Stimulated activated memory B cell treated with anti-CD40 and anti-IgM and Interleukin-4, amounts not matched to agents 10 μg/mL and 1 μg/mL and 100 μg/mL, for 72 hours (primary cell): Measurements from ENCODE around the gene GJD3.
A peak's percentile ranks its signal among the peaks of the same experiment; 100 is the strongest.

Experiments
- ATAC-seq: fragments of 150-1000 bp; cut with Tn5 transposase; 2 replicates; pipeline ENCODE4 v1.10.0; 2021
- H3K27ac Mint-ChIP-seq: one replicate; pipeline ENCODE4 v1.8.0; 2022; ENCODE audit warnings: mild to moderate bottlenecking, mixed read lengths
- H3K27me3 Mint-ChIP-seq: one replicate; pipeline ENCODE4 v1.8.0; 2022; ENCODE audit warnings: mixed read lengths
- H3K36me3 Mint-ChIP-seq: one replicate; pipeline ENCODE4 v1.8.0; 2022; ENCODE audit warnings: mixed read lengths
- H3K4me1 Mint-ChIP-seq: one replicate; pipeline ENCODE4 v1.8.0; 2022; ENCODE audit warnings: mixed read lengths
- H3K4me3 Mint-ChIP-seq: one replicate; pipeline ENCODE4 v1.8.0; 2022; ENCODE audit warnings: mild to moderate bottlenecking, moderate library complexity, mixed read lengths
- H3K9me3 Mint-ChIP-seq: one replicate; pipeline ENCODE4 v1.8.0; 2022; ENCODE audit warnings: mixed read lengths

Gene GJD3

DNA sequence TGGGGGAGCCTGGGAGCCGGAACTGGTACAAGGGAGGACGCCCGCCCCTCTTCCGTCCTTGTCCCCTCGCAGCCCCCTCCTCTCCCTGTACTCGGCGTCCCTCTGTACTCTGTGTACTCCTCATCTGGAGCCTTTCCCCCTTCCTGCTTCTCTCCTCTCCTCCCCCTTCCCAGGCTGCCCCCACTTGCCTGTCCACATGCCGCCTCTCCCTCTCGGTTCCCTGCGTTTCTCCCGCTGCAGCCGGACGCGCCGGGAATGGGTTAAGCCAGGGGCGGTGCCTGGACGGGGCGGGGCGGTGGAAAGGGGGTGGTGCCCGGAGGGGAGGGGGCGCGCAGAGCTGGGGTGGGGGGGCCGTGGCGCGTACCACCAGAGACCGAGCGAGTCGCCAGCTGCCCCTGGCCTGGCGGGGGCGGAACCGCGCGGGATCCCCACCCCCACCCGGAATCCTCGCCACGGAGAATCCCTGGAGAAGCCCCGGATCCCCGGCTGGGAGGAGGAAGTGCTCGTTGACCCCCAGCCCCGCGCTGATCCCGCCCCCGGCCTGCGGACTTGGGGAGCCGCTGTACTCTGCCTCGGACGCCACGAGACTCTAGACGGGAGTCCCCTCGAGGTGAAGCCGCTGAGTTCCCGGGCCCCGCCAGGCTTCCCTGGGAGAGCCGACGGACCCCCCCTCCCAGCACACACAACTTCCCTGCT lies 22.6 kb downstream of the GJD3 start:
- no peaks in the 10 kb centered on the region for H3K27me3 Mint-ChIP-seq
- H3K4me1 Mint-ChIP-seq = peaks cover 87% of the 10 kb centered on the region
- peak overlapping the region; percentile 44 for H3K27ac Mint-ChIP-seq
- H3K4me3 Mint-ChIP-seq = peak overlapping the region; percentile 75
- H3K36me3 Mint-ChIP-seq = peaks cover 25% of the 10 kb centered on the region
- no peaks in the 10 kb centered on the region for H3K9me3 Mint-ChIP-seq
- ATAC-seq = peak; percentile 3

DNA sequence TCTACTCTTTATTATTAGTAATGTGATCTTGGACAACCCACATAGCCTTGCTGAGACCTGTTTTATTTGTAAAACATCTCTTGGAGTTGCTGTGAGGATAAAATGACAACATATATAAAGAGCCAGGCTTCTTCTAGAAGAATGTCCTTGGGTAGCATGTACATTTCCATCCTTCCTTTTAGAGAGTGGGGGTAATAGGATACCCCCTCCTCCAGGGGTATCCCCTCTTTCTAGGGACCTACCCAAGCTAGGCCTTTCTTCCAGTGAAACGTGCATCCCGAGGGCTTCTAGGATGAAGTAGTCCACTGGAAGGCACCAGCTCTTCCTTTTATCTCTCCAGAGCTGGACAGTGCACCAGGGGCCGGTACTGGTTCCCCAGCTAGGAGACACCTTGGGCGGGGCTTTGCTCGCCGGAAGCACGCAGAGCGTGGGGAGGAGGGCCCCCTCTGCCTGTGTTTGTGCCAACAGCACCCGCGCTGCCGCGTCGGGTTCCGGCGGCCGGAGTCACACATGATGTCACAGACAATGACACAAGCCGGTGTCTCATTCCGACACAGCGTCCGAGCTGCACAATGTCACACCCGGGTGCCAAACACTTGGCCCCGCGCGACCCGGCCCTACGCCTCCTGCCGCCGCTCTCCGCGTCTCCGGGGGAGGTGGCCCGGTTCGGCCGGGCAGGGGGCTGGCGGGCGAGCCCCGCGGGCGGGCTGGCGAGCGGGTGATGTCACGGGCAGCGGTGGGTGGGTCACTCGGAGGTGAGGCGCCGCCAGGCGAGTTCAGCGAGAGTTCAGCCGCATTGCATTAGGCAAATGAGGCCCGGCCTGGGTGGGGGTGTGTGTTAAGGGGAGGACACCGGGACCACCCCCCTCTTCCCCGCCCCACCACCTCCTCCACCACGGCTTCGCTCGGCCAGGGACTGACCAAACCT lies 23.4 kb downstream of the GJD3 start:
- Mint-ChIP-seq H3K4me1 (peaks cover 79% of the 10 kb centered on the region), H3K27ac (peak overlapping the region; percentile 44), H3K27me3 (no peaks in the 10 kb centered on the region), H3K9me3 (no peaks in the 10 kb centered on the region), H3K4me3 (peak overlapping the region; percentile 75), H3K36me3 (peaks cover 25% of the 10 kb centered on the region)
- peak; percentile 91 for ATAC-seq

- Mint-ChIP-seq H3K27ac (peak overlapping the region; percentile 44), H3K4me3 (no peak overlapping the region), H3K36me3 (peaks cover 25% of the 10 kb centered on the region), H3K27me3 (no peaks in the 10 kb centered on the region), H3K4me1 (peaks cover 70% of the 10 kb centered on the region), H3K9me3 (no peaks in the 10 kb centered on the region)
- ATAC-seq = no peak
Observed at GRCh38 chr17:40340327-40340726, 24.2 kb downstream of the GJD3 start.

DNA sequence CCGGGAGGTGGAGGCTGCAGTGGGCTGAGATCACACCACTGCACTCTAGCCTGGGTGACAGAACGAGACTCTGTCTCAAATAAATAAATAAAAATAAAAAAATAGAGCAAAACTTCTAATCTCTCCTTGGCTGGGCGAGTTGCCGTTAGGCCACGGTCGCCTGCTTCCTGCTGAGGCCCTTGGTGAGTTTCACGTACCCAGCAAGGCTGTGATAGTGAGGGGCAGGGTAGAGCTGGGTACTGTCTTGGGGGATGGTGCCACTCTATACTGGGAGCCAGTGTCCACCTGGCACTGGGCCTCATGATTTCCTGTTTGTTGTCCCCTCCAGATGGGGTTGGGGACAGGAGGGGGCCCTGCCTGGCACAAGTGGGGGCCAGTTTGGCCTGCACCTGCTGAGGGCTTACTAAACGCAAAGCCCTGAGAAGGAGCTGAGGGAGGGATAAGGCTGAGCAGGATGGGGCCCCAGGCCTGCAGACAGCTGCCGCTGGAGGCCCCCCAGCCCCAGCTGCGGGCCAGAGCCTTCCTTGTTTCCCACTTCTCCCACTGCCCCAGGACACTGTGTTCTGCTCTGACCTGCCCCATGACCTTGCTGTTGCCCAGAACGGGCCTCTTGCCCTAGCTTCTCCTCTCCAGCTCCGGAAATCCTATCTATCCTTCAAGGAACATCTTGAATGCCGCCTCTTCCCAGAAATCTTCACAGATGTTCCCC lies 25.4 kb downstream of the GJD3 start:
- ATAC-seq = no peak
- Mint-ChIP-seq H3K4me1 (peaks cover 70% of the 10 kb centered on the region), H3K27ac (peak overlapping the region; percentile 18), H3K36me3 (peaks cover 31% of the 10 kb centered on the region), H3K4me3 (no peak overlapping the region), H3K27me3 (no peaks in the 10 kb centered on the region), H3K9me3 (no peaks in the 10 kb centered on the region)

DNA sequence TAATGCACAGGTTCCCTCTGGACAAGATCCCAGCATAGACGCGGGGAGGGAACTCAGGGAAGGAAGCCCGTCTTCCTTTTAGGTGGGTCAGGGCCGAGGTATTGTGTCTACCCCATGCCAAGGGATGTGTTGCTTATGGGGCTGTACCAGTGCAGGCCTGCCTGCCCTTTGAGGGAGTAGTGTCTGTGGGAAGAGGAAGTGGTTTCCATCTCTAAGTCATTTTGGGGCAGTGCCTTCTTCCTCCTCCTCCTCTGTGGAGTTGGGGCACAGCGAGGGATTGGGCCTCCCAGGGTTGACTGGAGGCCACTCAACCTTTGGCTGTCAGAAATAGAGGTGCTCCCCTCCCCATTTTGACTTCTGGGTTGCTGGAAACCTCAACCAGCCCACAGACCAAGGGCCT lies 26.5 kb downstream of the GJD3 start:
- Mint-ChIP-seq H3K27me3 (no peaks in the 10 kb centered on the region), H3K9me3 (no peaks in the 10 kb centered on the region), H3K27ac (peak overlapping the region; percentile 48), H3K4me3 (no peak overlapping the region), H3K36me3 (peaks cover 36% of the 10 kb centered on the region), H3K4me1 (peaks cover 69% of the 10 kb centered on the region)
- ATAC-seq = no peak

DNA sequence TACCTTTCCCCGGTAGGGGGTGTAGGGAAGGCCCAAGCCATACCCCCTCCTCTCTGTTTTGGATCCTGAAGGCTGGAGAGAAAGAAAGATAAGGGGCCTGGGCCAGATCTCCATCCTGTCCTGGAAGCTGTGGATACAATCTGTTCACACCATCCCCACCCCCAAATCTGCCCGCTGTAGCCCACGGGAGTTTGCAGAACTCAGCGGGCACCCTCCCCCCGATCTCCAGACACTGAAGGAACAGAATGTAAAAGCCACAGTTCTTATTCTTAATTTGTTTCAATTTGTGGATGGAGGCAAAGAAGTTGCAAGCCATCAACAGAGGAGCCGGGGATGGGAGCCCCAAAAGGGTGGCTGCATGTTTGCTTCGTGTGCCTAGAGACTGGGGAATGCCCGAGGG lies 27.2 kb downstream of the GJD3 start:
- peak overlapping the region; percentile 48 for H3K27ac Mint-ChIP-seq
- no peaks in the 10 kb centered on the region for H3K27me3 Mint-ChIP-seq
- no peaks in the 10 kb centered on the region for H3K9me3 Mint-ChIP-seq
- peaks cover 43% of the 10 kb centered on the region for H3K36me3 Mint-ChIP-seq
- H3K4me1 Mint-ChIP-seq = peaks cover 69% of the 10 kb centered on the region
- ATAC-seq = no peak
- no peak overlapping the region for H3K4me3 Mint-ChIP-seq

- H3K4me3 Mint-ChIP-seq = no peak overlapping the region
Observed at GRCh38 chr17:40335620-40336019, 28.9 kb downstream of the GJD3 start.

GRCh38 chr17:40333781-40334448 lies 30.6 kb downstream of the GJD3 start:
- peaks cover 76% of the 10 kb centered on the region for H3K4me1 Mint-ChIP-seq
- no peaks in the 10 kb centered on the region for H3K27me3 Mint-ChIP-seq
- H3K36me3 Mint-ChIP-seq = peaks cover 44% of the 10 kb centered on the region
- H3K27ac Mint-ChIP-seq = peak overlapping the region; percentile 18
- ATAC-seq = no peak
- H3K4me3 Mint-ChIP-seq = no peak overlapping the region
- no peaks in the 10 kb centered on the region for H3K9me3 Mint-ChIP-seq

More at GRCh38 chr17:40335620-40336019, 28.9 kb downstream of the GJD3 start:
- H3K4me1 Mint-ChIP-seq = peaks cover 77% of the 10 kb centered on the region
- ATAC-seq = no peak
- H3K27ac Mint-ChIP-seq = no peak overlapping the region
- H3K36me3 Mint-ChIP-seq = peaks cover 54% of the 10 kb centered on the region
- no peaks in the 10 kb centered on the region for H3K27me3 Mint-ChIP-seq
- no peaks in the 10 kb centered on the region for H3K9me3 Mint-ChIP-seq

GRCh38 chr17:40331743-40332641 lies 32.5 kb downstream of the GJD3 start:
- Mint-ChIP-seq H3K36me3 (peaks cover 36% of the 10 kb centered on the region), H3K4me3 (no peak overlapping the region), H3K9me3 (no peaks in the 10 kb centered on the region), H3K4me1 (peaks cover 79% of the 10 kb centered on the region), H3K27me3 (no peaks in the 10 kb centered on the region), H3K27ac (peak overlapping the region; percentile 98)
- ATAC-seq = no peak

- no peaks in the 10 kb centered on the region for H3K27me3 Mint-ChIP-seq
- peaks cover 36% of the 10 kb centered on the region for H3K36me3 Mint-ChIP-seq
- no peaks in the 10 kb centered on the region for H3K9me3 Mint-ChIP-seq
- H3K4me3 Mint-ChIP-seq = peak overlapping the region; percentile 7
- H3K27ac Mint-ChIP-seq = peak overlapping the region; percentile 98
- no peak for ATAC-seq
- peaks cover 89% of the 10 kb centered on the region for H3K4me1 Mint-ChIP-seq
Observed at GRCh38 chr17:40330850-40331470, 33.6 kb downstream of the GJD3 start.

DNA sequence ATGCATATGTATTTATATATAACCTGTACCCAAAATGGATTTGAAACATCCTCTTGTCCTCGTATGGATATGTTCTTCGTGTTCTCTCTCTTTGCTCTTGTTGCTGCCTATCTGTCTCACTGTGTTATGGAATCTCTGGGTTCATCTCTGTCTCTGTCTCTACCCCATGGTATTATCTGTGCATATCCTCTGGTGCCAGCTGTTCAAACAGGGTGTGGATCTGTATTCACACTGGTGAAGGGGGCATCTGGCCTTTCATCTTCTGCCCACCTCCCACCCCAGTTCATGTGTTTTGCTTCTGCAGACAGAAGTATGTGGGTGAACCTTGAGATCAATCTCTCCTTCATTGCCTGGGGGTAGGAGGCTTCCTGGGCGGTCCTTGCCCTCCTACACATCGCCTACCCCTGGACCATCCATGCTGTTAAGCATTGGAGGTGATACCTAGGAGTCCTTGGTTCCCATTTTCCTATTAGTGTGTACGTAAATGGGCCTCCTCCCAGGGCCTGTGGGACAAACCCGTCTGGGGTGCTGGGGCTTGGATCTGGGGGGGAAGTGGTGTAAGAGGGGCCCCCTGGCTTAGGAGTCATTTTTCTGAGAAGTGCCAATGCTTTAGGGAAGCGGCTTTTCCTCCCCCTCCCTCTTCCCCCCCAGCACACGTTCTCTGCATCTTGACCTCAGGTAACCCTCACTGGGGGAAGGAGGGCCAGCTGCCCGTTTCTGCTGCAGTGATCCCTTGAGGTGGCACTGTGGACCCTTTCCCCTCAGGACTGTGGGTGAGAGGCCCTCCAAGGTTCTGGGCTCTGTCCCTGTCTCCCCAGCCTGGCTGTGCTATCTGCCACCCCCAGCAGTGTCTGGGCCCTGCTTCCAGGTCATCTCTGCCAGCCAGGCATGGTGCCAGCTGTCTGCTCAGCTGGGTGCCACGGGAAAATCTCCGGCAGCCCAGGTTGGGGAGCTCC lies 34.4 kb downstream of the GJD3 start:
- no peaks in the 10 kb centered on the region for H3K9me3 Mint-ChIP-seq
- no peaks in the 10 kb centered on the region for H3K27me3 Mint-ChIP-seq
- H3K4me3 Mint-ChIP-seq = peak overlapping the region; percentile 4
- H3K36me3 Mint-ChIP-seq = peaks cover 35% of the 10 kb centered on the region
- peak overlapping the region; percentile 98 for H3K27ac Mint-ChIP-seq
- peaks cover 96% of the 10 kb centered on the region for H3K4me1 Mint-ChIP-seq
- peak; percentile 24 for ATAC-seq

DNA sequence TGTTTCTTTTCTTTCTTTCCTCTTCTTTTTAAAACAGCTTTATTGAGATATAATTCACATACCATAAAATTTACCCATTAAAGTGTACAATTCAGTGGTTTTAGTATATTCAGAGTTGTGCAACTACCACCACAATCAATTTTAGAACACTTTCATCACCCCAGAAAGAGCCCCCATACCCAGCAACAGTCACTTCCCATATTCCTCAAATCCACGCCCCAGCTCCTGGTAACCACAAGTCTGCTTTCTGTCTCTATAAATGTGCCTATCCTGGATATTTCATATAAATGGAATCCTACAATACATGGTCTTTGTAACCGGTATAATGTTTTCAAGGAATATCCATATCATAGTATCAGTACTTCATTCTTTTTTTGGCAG lies 36.2 kb downstream of the GJD3 start:
- ATAC-seq = no peak
- Mint-ChIP-seq H3K4me3 (no peak overlapping the region), H3K4me1 (peaks cover 96% of the 10 kb centered on the region), H3K9me3 (no peaks in the 10 kb centered on the region), H3K36me3 (peaks cover 27% of the 10 kb centered on the region), H3K27me3 (no peaks in the 10 kb centered on the region), H3K27ac (peak overlapping the region; percentile 98)
